HL-60 (cell line): ENCODE measurements around the gene BIK.

Experiments used
- DNase-seq, 2 experiments: peaks; one replicate each; pipeline ENCODE4 v3.0.0-alpha.2; 2010 to 2020; ENCODE audit warnings: low read depth in 1 of 2, low spot score in 1 of 2
- H3K27ac ChIP-seq: fragments of 250-450 bp; sonication (Bioruptor Pico); replicated peaks from 2 replicates; pipeline ENCODE4 v1.5.1; 2020; ENCODE audit warnings: mild to moderate bottlenecking, moderate library complexity
- H3K27me3 ChIP-seq: fragments of 250-450 bp; sonication (Bioruptor Pico); 2 replicates; pipeline ENCODE4 v1.5.1; 2021; ENCODE audit warnings: mild to moderate bottlenecking, moderate library complexity; ENCODE audit not compliant: insufficient read depth, poor library complexity, severe bottlenecking
- H3K4me3 ChIP-seq: replicated peaks from 2 replicates; pipeline ENCODE4 v1.5.1; 2011; ENCODE audit warnings: mild to moderate bottlenecking, control low read depth, low read length; ENCODE audit not compliant: insufficient read depth
- GABPA ChIP-seq: IDR thresholded peaks from 2 replicates; pipeline ENCODE4 v1.6.1; 2012; ENCODE audit warnings: low read depth
- POLR2AphosphoS5 ChIP-seq: IDR thresholded peaks from 2 replicates; pipeline ENCODE4 v1.6.1; 2012; ENCODE audit warnings: low read depth
- SPI1 ChIP-seq: IDR thresholded peaks from 2 replicates; pipeline ENCODE4 v1.6.1; 2012; ENCODE audit warnings: low read depth, mild to moderate bottlenecking, borderline replicate concordance
- TF ChIP-seq, protein P1 (sequence below): IDR thresholded peaks from 2 replicates; pipeline ENCODE4 v1.6.1; 2012; ENCODE audit warnings: low read depth; ENCODE audit not compliant: insufficient replicate concordance
- TF ChIP-seq, protein P2 (sequence below): IDR thresholded peaks from one replicate; pipeline ENCODE4 v1.5.1; 2011; ENCODE audit warnings: low read length, control low read depth, inconsistent platforms; ENCODE audit not compliant: insufficient read depth

BIK gene

DNA sequence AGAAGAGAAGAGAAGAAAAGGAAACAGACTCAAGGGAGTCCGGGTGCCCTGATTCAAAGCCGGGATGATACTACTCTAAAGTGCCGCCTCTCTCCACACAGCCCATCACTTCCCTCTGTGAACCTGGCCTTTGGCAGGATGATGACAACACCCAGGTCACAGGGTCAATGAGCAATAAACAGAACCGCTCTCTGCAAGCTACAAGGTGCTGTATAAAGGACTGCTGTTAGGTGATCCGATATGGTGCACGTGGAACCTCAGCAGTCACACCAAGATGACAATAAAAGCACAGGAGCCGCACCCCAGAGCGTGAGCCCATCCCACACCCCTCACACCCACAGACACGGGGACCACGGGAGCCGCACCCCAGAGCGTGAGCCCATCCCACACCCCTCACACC is 32.0 kb upstream of the BIK start:
- H3K27ac ChIP-seq = no peak overlapping the region

DNA sequence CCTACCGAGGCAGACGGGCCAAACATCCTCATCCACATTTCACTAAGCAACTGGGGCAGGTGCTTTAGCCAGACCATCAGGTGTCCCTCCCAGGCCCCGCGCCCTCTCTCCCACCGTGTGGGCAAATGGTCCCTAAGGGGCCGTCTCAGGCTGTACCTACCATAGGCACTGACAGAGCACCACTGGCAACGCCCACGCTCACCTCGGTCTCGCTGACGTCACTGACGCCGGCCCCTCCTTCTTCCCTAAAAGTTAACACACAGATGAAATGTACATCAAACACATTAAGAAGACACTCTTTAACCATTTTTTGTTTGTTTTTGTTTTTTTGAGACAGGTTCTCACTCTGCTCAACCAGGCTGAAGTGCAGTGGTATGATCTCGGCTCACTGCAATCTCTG is 30.8 kb upstream of the BIK start:
- Histone ChIP-seq H3K4me3 (no peak overlapping the region), H3K27me3 (no peaks in the 10 kb centered on the region), H3K27ac (no peak overlapping the region)
- DNase-seq = no peak
- TF ChIP-seq, protein P1, sequence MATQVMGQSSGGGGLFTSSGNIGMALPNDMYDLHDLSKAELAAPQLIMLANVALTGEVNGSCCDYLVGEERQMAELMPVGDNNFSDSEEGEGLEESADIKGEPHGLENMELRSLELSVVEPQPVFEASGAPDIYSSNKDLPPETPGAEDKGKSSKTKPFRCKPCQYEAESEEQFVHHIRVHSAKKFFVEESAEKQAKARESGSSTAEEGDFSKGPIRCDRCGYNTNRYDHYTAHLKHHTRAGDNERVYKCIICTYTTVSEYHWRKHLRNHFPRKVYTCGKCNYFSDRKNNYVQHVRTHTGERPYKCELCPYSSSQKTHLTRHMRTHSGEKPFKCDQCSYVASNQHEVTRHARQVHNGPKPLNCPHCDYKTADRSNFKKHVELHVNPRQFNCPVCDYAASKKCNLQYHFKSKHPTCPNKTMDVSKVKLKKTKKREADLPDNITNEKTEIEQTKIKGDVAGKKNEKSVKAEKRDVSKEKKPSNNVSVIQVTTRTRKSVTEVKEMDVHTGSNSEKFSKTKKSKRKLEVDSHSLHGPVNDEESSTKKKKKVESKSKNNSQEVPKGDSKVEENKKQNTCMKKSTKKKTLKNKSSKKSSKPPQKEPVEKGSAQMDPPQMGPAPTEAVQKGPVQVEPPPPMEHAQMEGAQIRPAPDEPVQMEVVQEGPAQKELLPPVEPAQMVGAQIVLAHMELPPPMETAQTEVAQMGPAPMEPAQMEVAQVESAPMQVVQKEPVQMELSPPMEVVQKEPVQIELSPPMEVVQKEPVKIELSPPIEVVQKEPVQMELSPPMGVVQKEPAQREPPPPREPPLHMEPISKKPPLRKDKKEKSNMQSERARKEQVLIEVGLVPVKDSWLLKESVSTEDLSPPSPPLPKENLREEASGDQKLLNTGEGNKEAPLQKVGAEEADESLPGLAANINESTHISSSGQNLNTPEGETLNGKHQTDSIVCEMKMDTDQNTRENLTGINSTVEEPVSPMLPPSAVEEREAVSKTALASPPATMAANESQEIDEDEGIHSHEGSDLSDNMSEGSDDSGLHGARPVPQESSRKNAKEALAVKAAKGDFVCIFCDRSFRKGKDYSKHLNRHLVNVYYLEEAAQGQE = no peak
- TF ChIP-seq GABPA (no peak), SPI1 (no peak), POLR2AphosphoS5 (no peak)
- TF ChIP-seq, protein P2, sequence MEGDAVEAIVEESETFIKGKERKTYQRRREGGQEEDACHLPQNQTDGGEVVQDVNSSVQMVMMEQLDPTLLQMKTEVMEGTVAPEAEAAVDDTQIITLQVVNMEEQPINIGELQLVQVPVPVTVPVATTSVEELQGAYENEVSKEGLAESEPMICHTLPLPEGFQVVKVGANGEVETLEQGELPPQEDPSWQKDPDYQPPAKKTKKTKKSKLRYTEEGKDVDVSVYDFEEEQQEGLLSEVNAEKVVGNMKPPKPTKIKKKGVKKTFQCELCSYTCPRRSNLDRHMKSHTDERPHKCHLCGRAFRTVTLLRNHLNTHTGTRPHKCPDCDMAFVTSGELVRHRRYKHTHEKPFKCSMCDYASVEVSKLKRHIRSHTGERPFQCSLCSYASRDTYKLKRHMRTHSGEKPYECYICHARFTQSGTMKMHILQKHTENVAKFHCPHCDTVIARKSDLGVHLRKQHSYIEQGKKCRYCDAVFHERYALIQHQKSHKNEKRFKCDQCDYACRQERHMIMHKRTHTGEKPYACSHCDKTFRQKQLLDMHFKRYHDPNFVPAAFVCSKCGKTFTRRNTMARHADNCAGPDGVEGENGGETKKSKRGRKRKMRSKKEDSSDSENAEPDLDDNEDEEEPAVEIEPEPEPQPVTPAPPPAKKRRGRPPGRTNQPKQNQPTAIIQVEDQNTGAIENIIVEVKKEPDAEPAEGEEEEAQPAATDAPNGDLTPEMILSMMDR = no peak

More for the DNA sequence above, 32.0 kb upstream of the BIK start:
- no peak for DNase-seq
- H3K27me3 ChIP-seq = no peaks in the 10 kb centered on the region
- H3K4me3 ChIP-seq = no peak overlapping the region
- TF ChIP-seq POLR2AphosphoS5 = no peak
- TF ChIP-seq, protein P1 = no peak
- no peak for TF ChIP-seq SPI1
- no peak for TF ChIP-seq GABPA
- TF ChIP-seq, protein P2 = no peak

DNA sequence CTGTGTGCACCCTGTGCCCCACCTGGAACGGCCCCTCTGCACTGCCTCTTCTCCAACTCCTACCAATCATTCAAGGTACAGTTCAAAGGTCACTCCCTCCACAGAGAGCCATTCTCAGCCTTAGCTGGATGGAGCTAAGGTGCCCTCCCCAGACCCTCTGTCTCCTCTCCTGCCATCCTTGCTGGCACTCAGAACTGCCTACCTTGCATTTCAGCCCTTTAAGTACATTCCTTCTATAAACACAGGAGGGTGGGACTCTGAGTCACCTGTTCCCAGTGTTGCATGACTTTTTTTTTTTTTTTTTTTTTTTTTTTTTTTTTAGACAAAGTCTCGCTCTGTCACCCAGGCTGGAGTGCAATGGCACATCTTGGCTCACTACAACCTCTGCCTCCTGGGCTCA is 29.9 kb upstream of the BIK start:
- Histone ChIP-seq H3K4me3 (no peak overlapping the region), H3K27me3 (no peaks in the 10 kb centered on the region)

More for the DNA sequence above, 29.9 kb upstream of the BIK start:
- TF ChIP-seq, protein P1 = no peak
- TF ChIP-seq POLR2AphosphoS5 = no peak
- TF ChIP-seq, protein P2 = no peak
- no peak for TF ChIP-seq SPI1
- no peak for TF ChIP-seq GABPA
- no peak for DNase-seq
- no peak overlapping the region for H3K27ac ChIP-seq
